Lower leg skin (tissue), 3 donors: ENCODE results near the gene IRF6.

ENCODE experiments used
- CTCF ChIP-seq, 3 donors: fragments of 450-650 bp; IDR thresholded peaks; one replicate each; pipeline ENCODE4 v1.5.1; 2016; ENCODE audit warnings: antibody characterized with exemption in 3 of 3, mild to moderate bottlenecking in 3 of 3, moderate library complexity in 2 of 3
- POLR2A ChIP-seq, 2 donors: fragments of 450-650 bp; IDR thresholded peaks; one replicate each; pipeline ENCODE4 v1.6.1; 2016 to 2017; ENCODE audit warnings: antibody characterized with exemption in 2 of 2, mild to moderate bottlenecking in 1 of 2, moderate library complexity in 1 of 2

- TF ChIP-seq CTCF (IDR thresholded peaks at IDR 0.05) (no peak), POLR2A (IDR thresholded peaks at IDR 0.05) (no peak)
Observed at GRCh38 chr1:209803568-209803967, 2.4 kb downstream of the IRF6 start.
